ENCODE measurements around the gene RAB40C. TPM values are rescaled to one million over a fixed set of nuclear protein-coding genes. Genes with fewer than 3 reads are reported as not detected.

Gene RAB40C
- total and polyA plus RNA-seq, 4 donors = 6.1 to 11.0 (median 9.2) TPM

DNA sequence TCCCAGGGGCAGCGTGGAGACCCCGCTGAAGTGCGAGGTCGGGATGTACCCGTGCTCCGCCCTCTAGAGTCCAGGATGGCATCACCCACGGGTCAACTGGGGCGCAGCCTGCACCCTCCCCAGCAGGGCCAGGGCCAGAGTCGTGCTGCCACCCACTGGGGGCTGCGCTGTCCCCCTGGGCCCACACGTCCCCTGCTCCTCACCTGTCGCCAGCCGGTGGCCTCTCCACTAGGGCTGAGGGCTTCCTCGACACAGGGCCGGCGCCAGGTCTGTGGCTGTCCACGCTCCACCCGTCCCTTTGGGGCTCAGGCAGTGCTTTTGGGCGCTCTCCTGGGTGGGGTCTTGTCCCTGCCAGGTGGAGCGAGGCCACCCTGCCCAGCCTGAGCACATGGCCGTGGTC lies 41.3 kb upstream of the RAB40C start:
- Histone ChIP-seq H3K27ac (ENCODE audit: low read depth in 1 of 2, low read length in 2 of 2) (no peak overlapping the region), H3K4me1 (ENCODE audit: control insufficient read depth in 4 of 4, insufficient read depth in 4 of 4, low read length in 3 of 4) (peaks cover 7 to 22% (median 15%) of the 10 kb centered on the region in 4 donors), H3K36me3 (ENCODE audit: control insufficient read depth in 4 of 4, insufficient read depth in 3 of 4, low read depth in 1 of 4, low read length in 3 of 4) (peaks cover 0 to 22% (median 10%) of the 10 kb centered on the region in 4 donors), H3K27me3 (ENCODE audit: control insufficient read depth in 4 of 4, insufficient read depth in 4 of 4, low read length in 3 of 4) (no peaks in the 10 kb centered on the region), H3K4me3 (ENCODE audit: low read depth in 1 of 3, low read length in 3 of 3) (no peak overlapping the region), H3K9me3 (ENCODE audit: control insufficient read depth in 4 of 4, low read length in 3 of 4) (no peaks in the 10 kb centered on the region), H3K9ac (ENCODE audit: low read depth in 1 of 2, low read length in 2 of 2) (no peak overlapping the region)
- WGBS = 97% methylated on average over 21 of the region's 21 CpGs
- TF ChIP-seq SP1 (IDR thresholded peaks at IDR 0.05) = no peak
- no peak for TF ChIP-seq RXRA (IDR thresholded peaks at IDR 0.05)
- no peak for TF ChIP-seq NR2F2 (IDR thresholded peaks at IDR 0.05)
- no peak for TF ChIP-seq HNF4A (conservative IDR thresholded peaks at IDR 0.05)
- TF ChIP-seq, protein P1, sequence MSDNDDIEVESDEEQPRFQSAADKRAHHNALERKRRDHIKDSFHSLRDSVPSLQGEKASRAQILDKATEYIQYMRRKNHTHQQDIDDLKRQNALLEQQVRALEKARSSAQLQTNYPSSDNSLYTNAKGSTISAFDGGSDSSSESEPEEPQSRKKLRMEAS (IDR thresholded peaks at IDR 0.05) = no peak
- TF ChIP-seq, protein P2, sequence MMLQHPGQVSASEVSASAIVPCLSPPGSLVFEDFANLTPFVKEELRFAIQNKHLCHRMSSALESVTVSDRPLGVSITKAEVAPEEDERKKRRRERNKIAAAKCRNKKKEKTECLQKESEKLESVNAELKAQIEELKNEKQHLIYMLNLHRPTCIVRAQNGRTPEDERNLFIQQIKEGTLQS (IDR thresholded peaks at IDR 0.05) = no peak
- no peak for TF ChIP-seq TAF1 (conservative IDR thresholded peaks at IDR 0.05)
- no peak for TF ChIP-seq EGR1 (IDR thresholded peaks at IDR 0.05; ENCODE audit: low read depth in 2 of 2)
- TF ChIP-seq, protein P3, sequence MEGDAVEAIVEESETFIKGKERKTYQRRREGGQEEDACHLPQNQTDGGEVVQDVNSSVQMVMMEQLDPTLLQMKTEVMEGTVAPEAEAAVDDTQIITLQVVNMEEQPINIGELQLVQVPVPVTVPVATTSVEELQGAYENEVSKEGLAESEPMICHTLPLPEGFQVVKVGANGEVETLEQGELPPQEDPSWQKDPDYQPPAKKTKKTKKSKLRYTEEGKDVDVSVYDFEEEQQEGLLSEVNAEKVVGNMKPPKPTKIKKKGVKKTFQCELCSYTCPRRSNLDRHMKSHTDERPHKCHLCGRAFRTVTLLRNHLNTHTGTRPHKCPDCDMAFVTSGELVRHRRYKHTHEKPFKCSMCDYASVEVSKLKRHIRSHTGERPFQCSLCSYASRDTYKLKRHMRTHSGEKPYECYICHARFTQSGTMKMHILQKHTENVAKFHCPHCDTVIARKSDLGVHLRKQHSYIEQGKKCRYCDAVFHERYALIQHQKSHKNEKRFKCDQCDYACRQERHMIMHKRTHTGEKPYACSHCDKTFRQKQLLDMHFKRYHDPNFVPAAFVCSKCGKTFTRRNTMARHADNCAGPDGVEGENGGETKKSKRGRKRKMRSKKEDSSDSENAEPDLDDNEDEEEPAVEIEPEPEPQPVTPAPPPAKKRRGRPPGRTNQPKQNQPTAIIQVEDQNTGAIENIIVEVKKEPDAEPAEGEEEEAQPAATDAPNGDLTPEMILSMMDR (IDR thresholded peaks at IDR 0.05; ENCODE audit: low read depth, low read length, missing input control) = no peak
- no peak for TF ChIP-seq GABPA (IDR thresholded peaks at IDR 0.05 in 1 of 2, conservative IDR thresholded peaks at IDR 0.05 in 1 of 2)
- TF ChIP-seq HNF4G (IDR thresholded peaks at IDR 0.05) = no peak
- no peak for TF ChIP-seq YY1 (IDR thresholded peaks at IDR 0.05)
- TF ChIP-seq ZBTB33 (IDR thresholded peaks at IDR 0.05) = no peak
- TF ChIP-seq RAD21 (IDR thresholded peaks at IDR 0.05) = no peak
- DNase-seq (ENCODE audit: low spot score) = no peak

DNA sequence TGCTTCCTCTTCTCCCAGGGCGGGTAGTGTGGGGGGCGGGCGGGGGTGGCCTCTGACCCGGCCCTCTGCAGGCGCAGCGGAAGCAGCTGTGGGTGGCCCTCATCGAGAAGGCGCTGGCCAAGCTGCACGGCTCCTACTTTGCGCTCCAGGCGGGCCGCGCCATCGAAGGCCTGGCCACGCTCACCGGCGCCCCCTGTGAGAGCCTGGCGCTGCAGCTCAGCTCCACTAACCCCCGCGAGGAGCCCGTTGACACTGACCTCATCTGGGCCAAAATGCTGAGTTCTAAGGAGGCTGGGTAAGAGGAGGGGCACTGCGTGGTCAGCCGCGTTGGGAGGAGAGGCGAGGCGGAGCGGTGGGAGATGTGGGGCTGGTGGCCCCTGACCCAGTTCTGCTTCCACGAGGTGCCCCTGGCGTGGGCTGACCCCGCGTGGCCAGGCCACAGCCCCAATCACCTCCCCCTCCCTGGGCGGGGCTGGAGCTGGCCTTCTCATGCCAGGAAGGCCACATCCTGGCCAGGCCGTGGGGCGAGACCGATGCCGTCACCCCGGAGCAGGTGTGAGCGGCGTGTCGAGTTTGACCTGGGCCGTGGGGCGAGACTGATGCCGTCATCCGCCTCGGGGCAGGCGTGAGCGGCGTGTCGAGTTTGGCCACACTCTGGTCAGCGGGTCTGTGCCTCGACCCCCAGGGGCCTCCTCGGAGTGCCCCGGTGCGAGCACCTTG lies 40.2 kb upstream of the RAB40C start:
- DNase-seq (ENCODE audit: low spot score) = no peak
- Histone ChIP-seq H3K9ac (ENCODE audit: low read depth in 1 of 2, low read length in 2 of 2) (no peak overlapping the region), H3K9me3 (ENCODE audit: control insufficient read depth in 4 of 4, low read length in 3 of 4) (no peaks in the 10 kb centered on the region), H3K4me3 (ENCODE audit: low read depth in 1 of 3, low read length in 3 of 3) (no peak overlapping the region), H3K27me3 (ENCODE audit: control insufficient read depth in 4 of 4, insufficient read depth in 4 of 4, low read length in 3 of 4) (no peaks in the 10 kb centered on the region), H3K27ac (ENCODE audit: low read depth in 1 of 2, low read length in 2 of 2) (no peak overlapping the region), H3K4me1 (ENCODE audit: control insufficient read depth in 4 of 4, insufficient read depth in 4 of 4, low read length in 3 of 4) (peaks cover 0 to 14% (median 9%) of the 10 kb centered on the region in 4 donors), H3K36me3 (ENCODE audit: control insufficient read depth in 4 of 4, insufficient read depth in 3 of 4, low read depth in 1 of 4, low read length in 3 of 4) (peaks cover 0 to 24% (median 12%) of the 10 kb centered on the region in 4 donors)
- no peak for TF ChIP-seq TAF1 (conservative IDR thresholded peaks at IDR 0.05)
- no peak for TF ChIP-seq RAD21 (IDR thresholded peaks at IDR 0.05)
- no peak for TF ChIP-seq JUND (IDR thresholded peaks at IDR 0.05)
- TF ChIP-seq SP1 (IDR thresholded peaks at IDR 0.05) = no peak
- no peak for TF ChIP-seq FOXA1 (IDR thresholded peaks at IDR 0.05)
- TF ChIP-seq, protein P2 (IDR thresholded peaks at IDR 0.05) = no peak
- no peak for TF ChIP-seq NR2F2 (IDR thresholded peaks at IDR 0.05)
- no peak for TF ChIP-seq FOXA2 (IDR thresholded peaks at IDR 0.05)
- whole genome bisulfite sequencing = 96% methylated on average over 54 of the region's 54 CpGs

All from liver (tissue), 9 donors.